AG04449 (cell line): ENCODE measurements around the gene KRT85.

ENCODE experiments used
- CTCF ChIA-PET: fragments of 350-600 bp; formaldehyde crosslinking; extraction: SDS; loops from one replicate; lab custom pipeline; 2021; ENCODE audit warnings: antibody characterized with exemption; lab: Yijun Ruan, JAX
- POLR2A ChIA-PET: fragments of 400-600, 350-600 bp; formaldehyde crosslinking; extraction: SDS; loops from one replicate; lab custom pipeline; 2020; ENCODE audit warnings: antibody characterized with exemption, inconsistent platforms; lab: Yijun Ruan, JAX
- DNase-seq: peaks from one replicate; pipeline ENCODE4 v3.0.0-alpha.2; 2010; ENCODE audit warnings: low read depth, low spot score
- H3K4me3 ChIP-seq: 2 replicates; pipeline ENCODE4 v1.5.1; 2011; ENCODE audit warnings: low read depth, mild to moderate bottlenecking, control low read depth, low read length
- CTCF ChIP-seq: IDR thresholded peaks from one replicate; pipeline ENCODE4 v1.5.1; 2011; ENCODE audit warnings: mild to moderate bottlenecking, moderate library complexity, low read length, control low read depth, inconsistent platforms; ENCODE audit not compliant: insufficient read depth; ENCODE audit errors: missing control alignments

KRT85 gene

GRCh38 chr12:52362118-52362726 is 5.1 kb downstream of the KRT85 start:
- no peak for DNase-seq
- POLR2A ChIA-PET, result no interaction called here
- CTCF ChIA-PET, result interaction anchor here (0.7 to 4.8 kb wide), 8 partner anchors 9 to 619 kb away, joined by 3 to 60 read pairs (median 7); no protein-coding TSS in a partner anchor
- TF ChIP-seq CTCF, result peak; percentile 9
- H3K4me3 ChIP-seq, result no peak overlapping the region

GRCh38 chr12:52361553-52361952 is 5.7 kb downstream of the KRT85 start:
- POLR2A ChIA-PET, result no interaction called here
- TF ChIP-seq CTCF, result no peak
- no peak for DNase-seq
- CTCF ChIA-PET, result interaction anchor here (0.7 to 4.8 kb wide), 12 partner anchors 9 to 620 kb away, joined by 3 to 60 read pairs (median 4); no protein-coding TSS in a partner anchor
- no peak overlapping the region for H3K4me3 ChIP-seq

- POLR2A ChIA-PET, result no interaction called here
- CTCF ChIA-PET, result interaction anchor here (0.8 to 4.8 kb wide), 10 partner anchors 11 to 524 kb away, joined by 3 to 60 read pairs (median 4); no protein-coding TSS in a partner anchor
- DNase-seq, result no peak
Measured at GRCh38 chr12:52360663-52361271, 6.5 kb downstream of the KRT85 start.

GRCh38 chr12:52360106-52360662 is 7.1 kb downstream of the KRT85 start:
- ChIA-PET POLR2A (no interaction called here), CTCF (interaction anchor here (0.9 to 4.8 kb wide), 7 partner anchors 11 to 525 kb away, joined by 3 to 60 read pairs (median 4); no protein-coding TSS in a partner anchor)
- TF ChIP-seq CTCF, result no peak
- H3K4me3 ChIP-seq, result no peak overlapping the region
- DNase-seq, result no peak

More at GRCh38 chr12:52360663-52361271, 6.5 kb downstream of the KRT85 start:
- TF ChIP-seq CTCF, result no peak
- H3K4me3 ChIP-seq, result no peak overlapping the region

GRCh38 chr12:52359621-52360061 is 7.6 kb downstream of the KRT85 start:
- POLR2A ChIA-PET, result no interaction called here

More at GRCh38 chr12:52359621-52360061, 7.6 kb downstream of the KRT85 start:
- DNase-seq, result no peak
- CTCF ChIA-PET, result interaction anchor here (1.1 to 4.8 kb wide), 2 partner anchors 12 to 203 kb away, joined by 3 to 60 read pairs; no protein-coding TSS in a partner anchor
- no peak for TF ChIP-seq CTCF
- no peak overlapping the region for H3K4me3 ChIP-seq
